ENCODE measurements around the gene FAM222A. TPM values are rescaled to one million over a fixed set of nuclear protein-coding genes. Genes with fewer than 3 reads are reported as not detected.

FAM222A gene
- total and polyA plus RNA-seq, 2 of the 4 experiments (the other 2 are of a cell fraction): under 0.01 to 0.32 TPM

DNA sequence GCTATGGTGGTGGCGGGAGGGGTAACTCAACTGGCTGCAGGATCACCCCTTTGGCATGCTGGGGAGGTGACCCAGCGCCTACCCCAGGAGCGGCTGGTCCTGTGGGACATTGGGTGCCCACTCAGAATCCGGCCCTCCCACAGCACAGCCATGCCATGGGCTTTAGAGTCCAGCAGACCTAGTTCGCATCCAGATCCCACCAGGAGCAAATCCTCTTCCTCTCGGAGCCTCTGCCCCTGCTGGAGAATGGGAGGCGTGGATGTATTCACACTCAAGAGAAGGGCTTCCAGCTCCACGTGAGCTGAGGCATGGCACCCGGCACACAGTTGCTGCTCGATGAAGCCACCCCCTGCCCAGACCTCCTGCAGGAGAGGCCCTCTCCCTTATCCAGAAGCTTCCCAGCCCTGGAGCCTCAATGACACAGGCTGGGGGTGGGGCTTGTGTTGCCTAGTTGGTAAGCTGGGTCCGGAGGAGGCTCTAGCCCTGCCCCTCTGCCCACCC lies 17.7 kb downstream of the FAM222A start:
- intact Hi-C loops (cut with micrococcal nuclease) (no loop called here), dilution Hi-C loops (cut with HindIII; ENCODE audit: low sequenced_read_pairs, unreplicated experiment) (no loop called here), in situ Hi-C loops (cut with MboI; ENCODE audit: low sequenced_read_pairs) (no loop called here)
- no peak overlapping the region for H2AK9ac ChIP-seq (replicated peaks; ENCODE audit: low read depth, low read length, poor library complexity)
- H3K27me3 ChIP-seq (ENCODE audit: control insufficient read depth, insufficient read depth, low read length): peaks cover 63% of the 10 kb centered on the region
- H3K18ac ChIP-seq (ENCODE audit: low read depth, low read length): no peak overlapping the region
- no peak overlapping the region for H2BK120ac ChIP-seq (ENCODE audit: low read depth, low read length)
- H3K27ac ChIP-seq (ENCODE audit: insufficient read depth, low read length): no peak overlapping the region
- POLR2A ChIA-PET (ENCODE audit: unreplicated experiment): no interaction called here
- BruUV-seq (replicated peaks): no TSS peak
- DNase-seq: no peak
- H3K4me1 ChIP-seq (ENCODE audit: control insufficient read depth, insufficient read depth, low read length): no peaks in the 10 kb centered on the region
- peaks cover 1% of the 10 kb centered on the region; the same call in 1 of the 2 replicates for H3K9me1 ChIP-seq (ENCODE audit: insufficient read depth, low read length)
- no CpG with 5 or more reads among the region's 11 CpGs for WGBS, 2 experiments (ENCODE audit: extremely low coverage in 2 of 2, insufficient read length in 1 of 2)
- no peak overlapping the region for H4K5ac ChIP-seq (ENCODE audit: low read depth, low read length)
- no peak overlapping the region for H3K4me3 ChIP-seq (ENCODE audit: insufficient read depth, low read depth, low read length)
- H4K20me1 ChIP-seq (ENCODE audit: insufficient read depth, low read length): no peaks in the 10 kb centered on the region
- no peak overlapping the region for H3K14ac ChIP-seq (replicated peaks; ENCODE audit: low read depth, low read length)
- CTCF ChIA-PET: no interaction called here
- TF ChIP-seq RFX5 (IDR thresholded peaks at IDR 0.05; ENCODE audit: low read depth, low read length) (no peak), MAFK (IDR thresholded peaks at IDR 0.05; ENCODE audit: low read depth, low read length) (no peak), MXI1 (IDR thresholded peaks at IDR 0.05; ENCODE audit: borderline replicate concordance, low read depth, low read length) (no peak), CHD1 (IDR thresholded peaks at IDR 0.05; ENCODE audit: low read depth, low read length) (no peak), USF2 (IDR thresholded peaks at IDR 0.05; ENCODE audit: low read depth, low read length) (no peak), RCOR1 (IDR thresholded peaks at IDR 0.05; ENCODE audit: insufficient replicate concordance, low read length) (no peak), FOS (IDR thresholded peaks at IDR 0.05; ENCODE audit: low read depth, low read length) (no peak), BHLHE40 (IDR thresholded peaks at IDR 0.05; ENCODE audit: low read depth, low read length) (no peak), CEBPB (IDR thresholded peaks at IDR 0.05; ENCODE audit: low read depth, low read length) (no peak), SMC3 (IDR thresholded peaks at IDR 0.05; ENCODE audit: low read depth, low read length) (no peak), POLR2A (IDR thresholded peaks at IDR 0.05; ENCODE audit: low read depth, low read length) (no peak), CTCF (conservative IDR thresholded peaks at IDR 0.05; ENCODE audit: low read depth, low read length) (no peak), MAZ (IDR thresholded peaks at IDR 0.05; ENCODE audit: borderline replicate concordance, low read depth, low read length) (no peak), NFE2L2 (IDR thresholded peaks at IDR 0.05; ENCODE audit: low read depth, low read length) (no peak), RAD21 (IDR thresholded peaks at IDR 0.05; ENCODE audit: low read length) (no peak)
- TF ChIP-seq, protein P1, sequence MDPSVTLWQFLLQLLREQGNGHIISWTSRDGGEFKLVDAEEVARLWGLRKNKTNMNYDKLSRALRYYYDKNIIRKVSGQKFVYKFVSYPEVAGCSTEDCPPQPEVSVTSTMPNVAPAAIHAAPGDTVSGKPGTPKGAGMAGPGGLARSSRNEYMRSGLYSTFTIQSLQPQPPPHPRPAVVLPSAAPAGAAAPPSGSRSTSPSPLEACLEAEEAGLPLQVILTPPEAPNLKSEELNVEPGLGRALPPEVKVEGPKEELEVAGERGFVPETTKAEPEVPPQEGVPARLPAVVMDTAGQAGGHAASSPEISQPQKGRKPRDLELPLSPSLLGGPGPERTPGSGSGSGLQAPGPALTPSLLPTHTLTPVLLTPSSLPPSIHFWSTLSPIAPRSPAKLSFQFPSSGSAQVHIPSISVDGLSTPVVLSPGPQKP (IDR thresholded peaks at IDR 0.05; ENCODE audit: borderline replicate concordance, low read depth, low read length): no peak
- H3K36me3 ChIP-seq (ENCODE audit: control insufficient read depth, insufficient read depth, low read length): no peaks in the 10 kb centered on the region
- H3K9ac ChIP-seq (ENCODE audit: low read depth, low read length): no peak overlapping the region
- H2AK5ac ChIP-seq (ENCODE audit: low read depth, low read length): no peak overlapping the region
- no peak overlapping the region for H2BK5ac ChIP-seq (ENCODE audit: low read depth, low read length, poor library complexity, severe bottlenecking)
- H2BK15ac ChIP-seq (ENCODE audit: low read depth, low read length): no peak overlapping the region
- H3K4ac ChIP-seq (ENCODE audit: low read depth, low read length): no peak overlapping the region
- no peak for ATAC-seq (ENCODE audit: low read depth)
- H2AFZ ChIP-seq (replicated peaks; ENCODE audit: low read length, poor library complexity): no peak overlapping the region
- H4K8ac ChIP-seq (ENCODE audit: low read depth in 2 of 2, low read length in 2 of 2): no peak overlapping the region
- no peak overlapping the region for H4K91ac ChIP-seq (ENCODE audit: insufficient read depth, low read depth, low read length)
- no peak overlapping the region for H3K56ac ChIP-seq (ENCODE audit: extremely low read depth, insufficient read depth, low read length)
- no peak overlapping the region for H2BK20ac ChIP-seq (ENCODE audit: low read depth, low read length)
- H3K79me1 ChIP-seq (ENCODE audit: low read depth in 1 of 2, low read length in 2 of 2): no peaks in the 10 kb centered on the region
- H3K9me3 ChIP-seq (ENCODE audit: control insufficient read depth, insufficient read depth, low read length): no peaks in the 10 kb centered on the region
- no peak overlapping the region for H3K4me2 ChIP-seq (ENCODE audit: low read depth, low read length)
- H3K23ac ChIP-seq (ENCODE audit: low read depth, low read length): no peak overlapping the region
